GM12864 (cell line): ENCODE results near the gene MBTPS1.
"Not testable (repeated sequence)": the region's sequence is repeated elsewhere in the genome, so short reads cannot be mapped to it uniquely, and the experiment has no call there.

Experiments
- DNase-seq: peaks from one replicate; pipeline ENCODE4 v3.0.0-alpha.2; 2011; ENCODE audit warnings: low read depth
- H3K4me3 ChIP-seq: 2 replicates; pipeline ENCODE4 v1.5.1; 2011; ENCODE audit warnings: mild to moderate bottlenecking, low read depth, low read length, control low read depth
- TF ChIP-seq, protein P1 (sequence below): IDR thresholded peaks from 2 replicates; pipeline ENCODE4 v1.5.1; 2011; ENCODE audit warnings: low read depth, mild to moderate bottlenecking, moderate library complexity, low read length, control low read depth, inconsistent platforms; ENCODE audit errors: missing control alignments

MBTPS1 gene

DNA sequence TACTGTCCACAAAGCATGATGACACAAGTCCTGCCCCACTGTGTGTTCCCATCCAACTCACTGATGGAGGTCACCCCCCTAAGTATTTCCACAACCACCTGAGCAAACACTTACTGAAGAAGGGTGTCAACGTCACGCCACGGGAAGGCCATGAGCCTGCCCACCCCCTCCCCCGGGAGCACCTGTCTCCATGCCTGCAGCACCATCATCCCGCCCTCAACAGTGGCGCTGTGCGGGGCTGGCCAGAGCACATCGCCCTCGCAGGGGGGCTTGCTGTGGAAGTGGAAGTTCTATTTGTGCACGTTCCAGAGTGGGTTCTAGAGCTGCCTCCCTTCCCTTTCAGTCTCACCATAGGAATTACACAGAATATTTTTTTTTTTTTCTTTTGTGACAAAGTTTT is 4.3 kb upstream of the MBTPS1 start:
- H3K4me3 ChIP-seq: no peak overlapping the region
- TF ChIP-seq, protein P1, sequence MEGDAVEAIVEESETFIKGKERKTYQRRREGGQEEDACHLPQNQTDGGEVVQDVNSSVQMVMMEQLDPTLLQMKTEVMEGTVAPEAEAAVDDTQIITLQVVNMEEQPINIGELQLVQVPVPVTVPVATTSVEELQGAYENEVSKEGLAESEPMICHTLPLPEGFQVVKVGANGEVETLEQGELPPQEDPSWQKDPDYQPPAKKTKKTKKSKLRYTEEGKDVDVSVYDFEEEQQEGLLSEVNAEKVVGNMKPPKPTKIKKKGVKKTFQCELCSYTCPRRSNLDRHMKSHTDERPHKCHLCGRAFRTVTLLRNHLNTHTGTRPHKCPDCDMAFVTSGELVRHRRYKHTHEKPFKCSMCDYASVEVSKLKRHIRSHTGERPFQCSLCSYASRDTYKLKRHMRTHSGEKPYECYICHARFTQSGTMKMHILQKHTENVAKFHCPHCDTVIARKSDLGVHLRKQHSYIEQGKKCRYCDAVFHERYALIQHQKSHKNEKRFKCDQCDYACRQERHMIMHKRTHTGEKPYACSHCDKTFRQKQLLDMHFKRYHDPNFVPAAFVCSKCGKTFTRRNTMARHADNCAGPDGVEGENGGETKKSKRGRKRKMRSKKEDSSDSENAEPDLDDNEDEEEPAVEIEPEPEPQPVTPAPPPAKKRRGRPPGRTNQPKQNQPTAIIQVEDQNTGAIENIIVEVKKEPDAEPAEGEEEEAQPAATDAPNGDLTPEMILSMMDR: no peak
- no peak for DNase-seq

DNA sequence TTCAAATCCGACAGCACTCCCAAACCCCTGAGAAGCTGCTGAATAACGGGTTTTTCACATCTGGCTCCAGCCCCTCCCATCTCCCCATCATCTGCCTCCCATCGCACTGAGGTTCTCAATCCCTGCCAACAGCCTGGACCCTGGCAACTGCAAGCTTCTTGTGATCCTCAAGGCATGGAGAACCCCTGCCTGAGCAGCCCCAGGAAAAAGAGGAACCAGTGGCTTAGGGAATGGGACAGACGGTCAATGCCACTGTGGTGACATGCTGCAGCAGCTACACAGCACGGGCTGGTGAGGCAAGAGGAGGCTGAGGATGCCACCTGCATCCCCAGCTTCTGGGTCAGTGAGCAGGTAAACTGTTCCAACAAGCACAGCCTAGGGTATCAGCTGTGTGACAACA is 3.3 kb upstream of the MBTPS1 start:
- DNase-seq: no peak
- no peak overlapping the region for H3K4me3 ChIP-seq
- TF ChIP-seq, protein P1: no peak

DNA sequence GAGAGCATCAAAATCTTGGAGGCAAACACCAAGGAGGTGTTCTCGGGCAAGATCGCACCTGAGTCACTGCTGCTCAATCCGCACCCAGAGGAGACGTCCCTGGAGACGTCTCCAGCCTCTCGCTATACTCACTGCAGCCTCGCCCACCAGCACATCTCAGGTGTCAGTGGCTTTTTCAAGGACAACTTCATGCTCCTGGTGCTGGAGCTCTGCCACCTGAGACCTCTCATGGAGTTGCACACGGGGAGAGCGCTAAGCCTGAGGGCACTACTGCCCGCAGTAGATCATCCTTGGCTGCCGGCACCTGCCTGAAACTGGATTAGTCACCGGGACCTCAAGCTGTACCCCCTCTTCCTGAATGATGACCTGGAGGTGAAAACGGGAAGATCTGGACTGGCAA is 2.6 kb upstream of the MBTPS1 start:
- DNase-seq: no peak
- TF ChIP-seq, protein P1: no peak
- no peak overlapping the region for H3K4me3 ChIP-seq

DNA sequence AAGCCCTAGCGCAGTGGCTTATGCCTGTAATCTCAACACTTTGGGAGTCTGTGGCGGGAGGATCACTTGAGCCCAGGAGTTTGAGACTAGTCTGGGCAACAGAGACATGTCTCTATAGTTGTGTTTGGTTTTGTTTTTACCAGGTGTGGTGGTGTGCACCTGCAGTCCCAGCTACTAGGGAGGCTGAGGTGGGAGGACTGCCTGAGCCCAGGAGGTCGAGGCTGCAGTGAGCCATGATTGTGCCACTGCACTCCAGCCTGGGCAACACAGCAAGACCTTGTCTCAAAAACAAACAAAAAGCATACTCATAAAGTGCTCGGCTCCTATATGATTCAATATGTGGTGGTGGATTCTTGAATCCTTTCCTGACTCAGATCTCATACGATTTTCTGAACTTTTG is 1.6 kb upstream of the MBTPS1 start:
- DNase-seq, H3K4me3 ChIP-seq: not testable (repeated sequence)

DNA sequence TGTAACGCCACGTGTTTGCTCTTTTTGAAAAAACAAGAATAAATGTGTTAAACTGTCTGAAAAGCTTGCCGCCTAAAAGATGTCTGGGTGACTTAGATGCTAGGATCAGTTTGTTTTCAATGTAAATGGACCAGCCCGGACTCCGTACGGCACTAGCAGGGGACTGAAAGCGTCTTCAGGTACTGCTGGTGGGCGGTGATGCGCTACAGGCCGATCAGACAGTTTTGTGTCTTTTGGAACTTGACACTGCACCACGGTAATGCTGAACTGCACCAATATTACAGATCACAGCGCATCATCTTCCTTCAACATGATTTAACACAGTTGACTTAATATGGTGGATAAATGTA is 727 bp upstream of the MBTPS1 start:
- peak overlapping the region; percentile 78 for H3K4me3 ChIP-seq
- DNase-seq: no peak
- TF ChIP-seq, protein P1: no peak

DNA sequence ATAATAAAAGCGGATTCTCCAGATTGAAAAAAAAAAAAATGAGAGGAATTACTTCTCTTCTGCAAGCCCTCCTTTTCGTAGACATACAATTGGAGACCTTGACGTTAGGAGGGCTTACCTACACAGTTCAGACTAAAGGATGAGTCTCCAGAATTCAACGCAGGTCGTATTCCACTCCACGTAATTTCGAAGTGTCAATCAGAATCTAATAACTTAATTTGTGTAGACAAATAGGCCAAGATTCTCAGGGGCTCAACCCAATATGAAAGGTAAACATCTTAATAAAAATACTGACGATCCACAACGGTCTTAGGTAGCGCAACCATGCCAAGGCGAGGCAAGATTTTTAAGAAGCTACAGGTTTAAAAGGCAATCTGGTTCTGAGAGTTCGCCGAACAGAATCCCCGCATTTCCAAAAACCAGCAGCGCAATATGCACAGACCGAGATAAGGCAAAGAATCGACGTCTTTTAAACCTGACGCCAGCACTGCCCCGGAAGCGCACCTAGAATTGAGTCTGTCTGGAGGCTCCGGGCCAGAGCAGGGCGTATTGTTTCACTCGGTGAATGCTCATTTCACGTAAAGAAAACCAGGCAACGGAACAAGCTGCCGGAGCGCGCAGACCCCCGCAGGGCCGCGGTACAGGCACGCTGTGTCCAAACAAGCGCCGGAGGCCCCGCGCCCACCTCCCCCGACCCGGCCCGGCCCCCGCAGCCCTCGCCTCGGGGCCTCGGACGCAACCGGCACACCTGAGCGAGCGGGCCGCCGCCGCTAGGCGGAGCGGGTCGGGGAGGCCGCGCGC is 623 bp downstream of the MBTPS1 start:
- TF ChIP-seq, protein P1: peak; percentile 14
- H3K4me3 ChIP-seq: peak overlapping the region; percentile 78
- no peak for DNase-seq

DNA sequence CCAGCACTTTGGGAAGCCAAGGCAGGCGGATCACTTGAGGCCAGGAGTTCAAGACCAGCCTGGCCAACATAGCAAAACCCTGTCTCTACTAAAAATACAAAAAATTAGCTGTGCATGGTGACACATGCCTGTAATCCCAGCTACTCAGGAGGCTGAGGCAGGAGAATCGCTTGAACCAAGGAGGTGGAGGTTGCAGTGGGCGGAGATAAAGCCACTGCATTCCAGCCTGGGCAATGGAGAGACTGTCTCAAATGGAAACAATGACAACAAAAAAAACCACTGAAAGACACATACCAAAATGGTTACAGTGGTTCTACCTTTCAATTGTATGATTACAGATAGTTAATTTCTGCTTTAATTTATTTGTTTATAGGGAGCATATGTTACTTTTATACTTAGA is 4.8 kb downstream of the MBTPS1 start:
- H3K4me3 ChIP-seq, DNase-seq: not testable (repeated sequence)

DNA sequence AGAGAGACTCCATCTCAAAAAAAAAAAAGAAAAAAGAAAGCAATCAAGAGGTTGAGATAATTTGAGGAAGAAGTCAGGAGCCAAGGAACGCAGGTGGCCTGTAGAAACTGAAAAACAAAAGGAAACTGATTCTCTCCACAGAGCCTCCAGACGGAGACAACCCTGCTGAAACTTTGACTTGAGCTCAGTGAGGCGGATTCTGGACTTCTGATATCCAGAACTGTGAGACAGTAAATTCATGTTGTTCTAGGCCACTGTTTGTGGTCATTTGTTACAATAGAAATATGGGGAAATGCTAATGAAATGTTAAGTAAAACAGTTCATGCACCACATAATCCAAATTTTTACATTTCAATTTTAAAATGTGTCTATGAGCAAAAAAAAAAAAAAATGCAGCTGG is 5.2 kb downstream of the MBTPS1 start:
- DNase-seq: no peak
- TF ChIP-seq, protein P1: no peak
- H3K4me3 ChIP-seq: no peak overlapping the region
